Peyer's patch (tissue), 4 donors: ENCODE measurements around the gene CSGALNACT2.

Source experiments
- CTCF ChIP-seq, 6 experiments: fragments of 450-650 bp in 4 of 6; fragments of 200-600 bp in 2 of 6; sonication (generic) in 1 of 6; IDR thresholded peaks; one replicate each; pipeline ENCODE4 v1.5.1; 2017 to 2019; ENCODE audit warnings: antibody characterized with exemption in 6 of 6, mild to moderate bottlenecking in 3 of 6, moderate library complexity in 1 of 6
- POLR2A ChIP-seq, 2 donors: fragments of 450-650 bp; IDR thresholded peaks; one replicate each; pipeline ENCODE4 v1.5.1; 2017; ENCODE audit warnings: antibody characterized with exemption in 2 of 2, mild to moderate bottlenecking in 2 of 2, moderate library complexity in 2 of 2

GRCh38 chr10:43155741-43156140, 17.5 kb downstream of the CSGALNACT2 start:
- TF ChIP-seq CTCF (IDR thresholded peaks at IDR 0.05): no peak
- TF ChIP-seq POLR2A (IDR thresholded peaks at IDR 0.05): no peak
